Uterus (tissue), 4 donors: ENCODE measurements around the gene MLLT6. TPM values are rescaled to one million over a fixed set of nuclear protein-coding genes. Genes with fewer than 3 reads are reported as not detected.

Source experiments
- DNase-seq, 2 donors: peaks; one replicate each; pipeline ENCODE4 v3.0.0-alpha.2; 2019 to 2020
- H3K27ac ChIP-seq, 2 donors: fragments of 200-600 bp; sonication (generic); 1 replicate in 1 of 2; 2 replicates in 1 of 2; pipeline ENCODE4 v1.5.1; 2016 to 2018
- H3K27me3 ChIP-seq, 2 donors: fragments of 200-600 bp; sonication (generic); one replicate each; pipeline ENCODE4 v1.5.1; 2018 to 2019; ENCODE audit warnings: control low read depth in 1 of 2
- H3K36me3 ChIP-seq, 2 donors: fragments of 200-600 bp; sonication (generic); one replicate each; pipeline ENCODE4 v1.5.1; 2019; ENCODE audit warnings: control low read depth in 1 of 2
- H3K4me1 ChIP-seq, 2 donors: fragments of 200-600 bp; sonication (generic); one replicate each; pipeline ENCODE4 v1.5.1; 2018 to 2019; ENCODE audit warnings: control low read depth in 1 of 2
- H3K4me3 ChIP-seq, 2 donors: fragments of 200-600 bp; sonication (generic); 1 replicate in 1 of 2; 2 replicates in 1 of 2; pipeline ENCODE4 v1.5.1; 2018 to 2019; ENCODE audit warnings: mild to moderate bottlenecking in 1 of 2
- H3K9me3 ChIP-seq, 2 donors: fragments of 200-600 bp; sonication (generic); one replicate each; pipeline ENCODE4 v1.5.1; 2019; ENCODE audit warnings: control low read depth in 1 of 2
- POLR2A ChIP-seq, 2 donors: fragments of 450-650 bp; IDR thresholded peaks; one replicate each; pipeline ENCODE4 v1.6.1; 2016; ENCODE audit warnings: antibody characterized with exemption in 2 of 2, mild to moderate bottlenecking in 1 of 2, moderate library complexity in 1 of 2
- intact Hi-C: fragments of 100-400 bp; cut with DNase I; formaldehyde crosslinking; loops from one replicate; pipeline ENCODE4 v1.15.1; 2023; ENCODE audit warnings: low total_unique reads
- total RNA-seq, 4 donors: library from RNA; depleted of rRNA in 3 of 4; stranded (reverse); fragments of >200 nt in 3 of 4; gene quantifications; one replicate each; pipeline versions ENCODE4 v1.1.0 to v1.2.4, GENCODE V29; 2014 to 2023
- TF ChIP-seq, protein P1 (sequence below), 4 experiments: fragments of 200-600 bp in 2 of 4; fragments of 450-650 bp in 2 of 4; sonication (generic) in 2 of 4; IDR thresholded peaks; one replicate each; pipeline ENCODE4 v1.5.1; 2016 to 2019; ENCODE audit warnings: antibody characterized with exemption in 4 of 4, mild to moderate bottlenecking in 2 of 4, moderate library complexity in 1 of 4
- donor health status: DM: yes; HTN: yes; CAD: no.

The MLLT6 gene
- total RNA-seq = 100 to 1,000 TPM in 1 of 4 donors, 10 to 100 TPM in 3; 32.3 to 218 (median 60.3) TPM

DNA sequence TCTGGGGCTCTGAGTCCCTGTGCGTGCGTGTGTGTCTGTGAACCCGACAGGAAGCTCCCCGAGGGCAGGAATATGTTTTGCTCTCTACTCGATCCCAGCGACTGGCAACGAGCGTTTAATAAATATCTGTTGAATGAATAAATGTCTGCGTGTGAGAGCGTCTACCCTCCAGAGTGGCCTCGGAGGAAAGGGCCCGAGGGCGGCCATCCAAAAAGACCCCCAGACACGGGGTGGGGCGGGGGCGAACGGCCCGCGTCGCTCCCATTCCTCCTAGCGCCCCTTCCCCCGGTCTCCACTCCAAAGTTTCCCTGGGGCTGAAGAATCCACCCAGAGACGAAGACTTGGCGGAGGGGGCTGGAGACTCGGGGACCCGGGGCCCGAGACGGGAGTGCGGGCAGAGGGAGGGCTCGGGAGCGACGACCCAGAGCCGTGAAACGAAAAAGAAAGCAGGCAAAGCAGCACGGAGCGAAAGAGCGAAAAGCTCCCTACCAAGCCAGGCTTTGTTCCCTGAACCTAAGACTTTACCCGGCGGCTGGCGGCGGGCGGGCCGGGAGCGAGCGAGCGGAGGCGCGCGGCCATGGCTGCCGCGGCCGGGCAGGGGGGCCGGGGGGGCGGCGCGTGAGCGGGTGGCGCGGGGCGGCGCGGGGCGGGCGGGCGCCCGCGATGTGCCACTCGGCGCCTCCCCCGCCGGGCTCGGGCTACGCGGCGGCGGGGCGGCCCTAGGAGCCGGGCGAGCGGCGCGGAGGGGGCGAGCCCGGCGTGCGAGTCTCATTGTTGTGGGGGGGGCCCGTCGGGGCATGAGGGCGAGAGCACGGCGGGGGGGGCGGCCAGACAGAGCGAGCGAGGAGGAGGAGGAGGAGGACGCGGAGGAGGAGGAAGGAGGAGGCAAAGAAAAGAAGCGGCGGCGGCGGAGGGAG, at the start of gene MLLT6:
MLLT6 (plus strand) TSS at position 668 of the 917 bp plus-strand sequence. CDS start 360 bp downstream, outside the sequence.
- no peaks in the 10 kb centered on the region for H3K27me3 ChIP-seq
- H3K36me3 ChIP-seq = no peaks in the 10 kb centered on the region
- peak within 1 kb of the TSS; percentile 94 to 95 for H3K27ac ChIP-seq
- H3K4me1 ChIP-seq = peaks cover 0 to 6% of the 10 kb centered on the region in 2 donors
- peak within 1 kb of the TSS; percentile 84 to 93 for H3K4me3 ChIP-seq
- no peaks in the 10 kb centered on the region for H3K9me3 ChIP-seq
- intact Hi-C loops = no loop called here
- TF ChIP-seq POLR2A (IDR thresholded peaks at IDR 0.05) = peak in 1 of 2 donors; percentile 14
- TF ChIP-seq, protein P1, sequence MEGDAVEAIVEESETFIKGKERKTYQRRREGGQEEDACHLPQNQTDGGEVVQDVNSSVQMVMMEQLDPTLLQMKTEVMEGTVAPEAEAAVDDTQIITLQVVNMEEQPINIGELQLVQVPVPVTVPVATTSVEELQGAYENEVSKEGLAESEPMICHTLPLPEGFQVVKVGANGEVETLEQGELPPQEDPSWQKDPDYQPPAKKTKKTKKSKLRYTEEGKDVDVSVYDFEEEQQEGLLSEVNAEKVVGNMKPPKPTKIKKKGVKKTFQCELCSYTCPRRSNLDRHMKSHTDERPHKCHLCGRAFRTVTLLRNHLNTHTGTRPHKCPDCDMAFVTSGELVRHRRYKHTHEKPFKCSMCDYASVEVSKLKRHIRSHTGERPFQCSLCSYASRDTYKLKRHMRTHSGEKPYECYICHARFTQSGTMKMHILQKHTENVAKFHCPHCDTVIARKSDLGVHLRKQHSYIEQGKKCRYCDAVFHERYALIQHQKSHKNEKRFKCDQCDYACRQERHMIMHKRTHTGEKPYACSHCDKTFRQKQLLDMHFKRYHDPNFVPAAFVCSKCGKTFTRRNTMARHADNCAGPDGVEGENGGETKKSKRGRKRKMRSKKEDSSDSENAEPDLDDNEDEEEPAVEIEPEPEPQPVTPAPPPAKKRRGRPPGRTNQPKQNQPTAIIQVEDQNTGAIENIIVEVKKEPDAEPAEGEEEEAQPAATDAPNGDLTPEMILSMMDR (IDR thresholded peaks at IDR 0.05) = no peak
- DNase-seq = peak; percentile 80

DNA sequence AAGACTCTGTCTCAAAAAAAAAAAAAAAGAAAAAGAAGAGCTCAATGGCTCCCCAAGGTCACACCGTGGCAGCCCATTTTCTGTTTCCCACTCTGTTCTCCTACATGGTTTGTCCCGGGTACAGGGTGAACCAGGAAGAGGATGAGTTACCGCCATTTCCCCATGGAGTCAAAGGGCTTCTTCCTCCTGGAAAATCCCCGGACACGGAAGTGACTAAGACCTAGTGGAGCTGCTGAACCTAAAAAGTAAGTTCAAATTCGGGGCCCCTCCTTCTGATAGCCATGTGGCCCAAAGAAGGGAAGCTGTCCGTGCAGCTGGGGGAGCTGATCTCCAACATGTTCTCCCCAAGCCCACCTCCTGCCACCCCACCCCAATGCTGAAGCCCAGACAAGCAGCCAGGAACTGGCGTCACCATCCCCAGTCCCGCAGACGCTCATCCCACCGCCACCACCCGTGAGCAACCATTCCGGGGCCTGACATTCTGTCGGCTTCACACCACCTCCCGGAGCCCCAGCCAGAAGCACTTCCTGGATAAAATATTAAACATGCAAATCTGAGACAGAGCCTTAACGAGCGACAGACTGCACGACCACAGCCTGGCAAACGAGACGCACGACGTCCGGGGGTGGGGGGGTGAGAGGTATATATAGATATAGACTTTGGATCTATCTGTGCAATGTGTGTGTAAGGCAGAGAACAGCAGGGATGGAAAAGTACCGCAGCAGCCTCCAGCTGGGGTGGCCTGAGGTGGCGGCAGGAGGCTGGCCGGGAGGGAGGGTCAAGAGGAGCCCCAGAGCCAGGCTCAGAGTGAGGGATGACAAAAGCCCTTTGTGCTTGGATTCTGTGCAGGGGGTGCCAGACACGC, 47.9 kb upstream of the MLLT6 start:
- Histone ChIP-seq H3K27ac (no peak overlapping the region), H3K4me1 (peaks cover 0 to 7% of the 10 kb centered on the region in 2 donors), H3K36me3 (no peaks in the 10 kb centered on the region), H3K27me3 (no peaks in the 10 kb centered on the region), H3K4me3 (no peak overlapping the region), H3K9me3 (no peaks in the 10 kb centered on the region)
- TF ChIP-seq POLR2A (IDR thresholded peaks at IDR 0.05) = no peak
- TF ChIP-seq, protein P1 (IDR thresholded peaks at IDR 0.05) = no peak
- intact Hi-C loops = no loop called here
- no peak for DNase-seq

GRCh38 chr17:38657824-38658740, 47.0 kb upstream of the MLLT6 start:
- Histone ChIP-seq H3K27ac (no peak overlapping the region), H3K4me3 (no peak overlapping the region), H3K36me3 (no peaks in the 10 kb centered on the region), H3K27me3 (no peaks in the 10 kb centered on the region), H3K9me3 (no peaks in the 10 kb centered on the region), H3K4me1 (peaks cover 0 to 7% of the 10 kb centered on the region in 2 donors)
- no peak for DNase-seq
- TF ChIP-seq POLR2A (IDR thresholded peaks at IDR 0.05) = no peak
- TF ChIP-seq, protein P1 (IDR thresholded peaks at IDR 0.05) = no peak
- intact Hi-C loops = no loop called here

- Histone ChIP-seq H3K4me3 (no peak overlapping the region), H3K36me3 (no peaks in the 10 kb centered on the region), H3K4me1 (peaks cover 0 to 7% of the 10 kb centered on the region in 2 donors), H3K9me3 (no peaks in the 10 kb centered on the region), H3K27me3 (no peaks in the 10 kb centered on the region), H3K27ac (no peak overlapping the region)
- no peak for DNase-seq
- intact Hi-C loops = no loop called here
- no peak for TF ChIP-seq POLR2A (IDR thresholded peaks at IDR 0.05)
- TF ChIP-seq, protein P1 (IDR thresholded peaks at IDR 0.05) = no peak
These were observed 46.2 kb upstream of the MLLT6 start for GRCh38 chr17:38658741-38659345.
